GM19240 (cell line): ENCODE data around the gene R3HDML.
"Not testable (repeated sequence)": the region's sequence is repeated elsewhere in the genome, so short reads cannot be mapped to it uniquely, and the experiment has no call there.

Source experiments
- DNase-seq: peaks from one replicate; pipeline ENCODE4 v3.0.0; 2011; ENCODE audit warnings: low spot score; ENCODE audit not compliant: insufficient read length

R3HDML gene

DNA sequence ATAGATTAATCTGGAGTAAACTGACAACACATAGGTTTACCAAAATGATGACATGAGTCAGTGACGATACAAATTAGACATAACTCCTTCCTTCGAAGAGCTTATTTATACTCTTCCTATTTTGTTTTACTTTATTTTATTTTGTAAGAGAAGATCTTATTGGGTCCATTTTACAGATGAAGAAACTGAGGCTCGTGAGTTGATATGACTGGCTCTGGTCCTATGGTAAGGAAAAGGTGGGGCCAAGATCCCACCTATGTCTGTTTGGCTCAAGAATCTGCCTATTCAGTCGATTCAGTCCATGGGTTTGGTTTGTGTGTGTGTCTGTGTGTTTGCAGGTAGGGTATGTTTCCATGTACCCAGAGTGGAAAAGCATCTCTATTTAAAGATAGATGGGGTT is 8.4 kb upstream of the R3HDML start:
- no peak for DNase-seq

DNA sequence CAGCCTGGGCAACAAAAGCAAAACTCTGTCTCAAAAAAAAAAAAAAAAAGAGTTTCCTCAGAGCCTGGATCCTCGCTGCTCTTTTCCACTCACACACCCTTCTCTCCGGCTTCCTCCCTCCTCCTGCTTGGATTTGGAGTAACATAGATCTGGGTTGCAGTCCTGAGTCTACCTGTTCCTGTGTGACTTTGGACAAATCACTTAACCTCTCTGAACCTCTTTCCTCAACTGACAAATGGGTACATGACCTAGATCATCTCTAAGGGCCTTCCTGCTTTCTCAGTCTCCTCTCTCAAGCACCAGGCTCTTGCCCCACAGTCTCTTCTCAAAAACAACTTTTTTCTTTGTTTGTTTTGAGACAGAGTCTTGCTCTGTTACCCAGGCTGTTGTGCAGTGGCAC is 5.6 kb upstream of the R3HDML start:
- DNase-seq: no peak

DNA sequence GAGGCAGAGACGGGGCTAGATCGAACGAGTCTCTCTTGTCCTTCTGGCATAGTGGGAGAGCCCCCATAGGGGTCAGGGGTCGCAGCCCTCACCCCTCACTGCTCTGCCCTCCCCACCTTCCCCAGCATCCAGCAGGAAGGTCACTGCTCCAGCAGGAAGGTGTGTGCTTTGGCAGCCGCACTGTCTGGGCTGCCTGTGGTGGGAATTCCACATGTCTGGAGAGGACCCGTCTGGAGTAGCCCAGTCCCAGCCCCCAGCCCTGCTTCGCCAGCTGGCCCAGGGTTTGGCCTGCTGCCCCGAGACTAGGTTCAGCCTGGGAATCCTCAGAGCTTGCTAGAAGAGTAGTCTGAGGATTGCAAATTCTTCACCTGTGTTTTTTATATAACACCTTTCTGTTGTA is 2.5 kb upstream of the R3HDML start:
- no peak for DNase-seq

DNA sequence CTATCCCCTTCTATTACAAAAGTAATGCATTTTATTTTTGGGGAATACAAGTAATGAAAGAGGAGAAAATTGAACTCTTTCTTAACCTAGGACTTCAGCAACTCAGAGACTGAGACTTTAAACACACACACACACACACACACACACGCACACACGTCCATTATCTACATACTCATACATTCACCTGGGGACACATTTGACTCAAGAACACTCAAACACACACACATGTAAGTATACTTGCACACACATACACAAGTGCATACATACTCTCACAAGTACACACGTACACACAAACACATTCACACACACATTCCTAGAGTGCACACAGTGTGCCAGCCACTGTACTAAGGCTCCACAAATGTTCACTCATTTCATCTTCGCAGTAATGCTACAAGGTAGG is 2.1 kb upstream of the R3HDML start:
- no peak for DNase-seq

DNA sequence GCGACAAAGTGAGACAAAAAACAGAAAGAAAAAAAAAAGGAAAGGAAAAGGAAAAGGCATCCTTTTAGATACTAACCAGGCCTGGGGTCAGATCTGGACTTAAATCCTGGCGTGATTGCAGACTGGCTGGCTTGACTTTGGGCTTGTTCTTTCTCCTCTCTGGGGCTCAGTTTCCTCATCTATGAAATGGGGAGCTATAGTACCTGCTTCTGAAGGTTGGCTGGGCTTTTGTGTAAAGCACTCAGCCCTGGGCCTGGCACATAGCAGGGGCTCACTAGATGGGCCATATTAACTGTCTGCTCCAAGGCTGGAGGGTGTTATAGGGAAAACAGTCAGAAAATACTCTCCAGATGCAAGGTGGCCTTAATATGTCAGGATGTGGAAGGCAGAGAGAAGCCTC is 1.2 kb upstream of the R3HDML start:
- no peak for DNase-seq

DNA sequence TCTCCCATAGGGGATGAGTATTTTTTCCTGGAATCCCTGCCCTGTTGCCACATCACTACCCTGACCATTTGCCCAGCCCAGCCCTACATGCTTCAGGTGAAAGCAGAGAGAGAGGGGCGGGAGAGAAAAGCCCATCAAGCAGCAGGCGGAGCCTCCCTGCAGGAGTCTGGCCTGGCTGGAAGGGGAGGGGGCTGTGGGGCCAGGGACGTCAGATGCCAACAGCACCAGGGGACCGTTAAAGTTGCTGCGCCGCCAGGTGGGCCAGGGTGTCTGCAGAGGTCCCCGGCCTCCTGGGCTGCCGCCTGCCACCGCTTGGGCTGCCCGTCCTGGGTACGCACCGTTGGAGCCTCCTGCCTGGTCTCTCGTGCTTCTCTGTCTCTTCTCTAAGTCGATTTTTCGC is 757 bp upstream of the R3HDML start:
- DNase-seq: no peak

DNA sequence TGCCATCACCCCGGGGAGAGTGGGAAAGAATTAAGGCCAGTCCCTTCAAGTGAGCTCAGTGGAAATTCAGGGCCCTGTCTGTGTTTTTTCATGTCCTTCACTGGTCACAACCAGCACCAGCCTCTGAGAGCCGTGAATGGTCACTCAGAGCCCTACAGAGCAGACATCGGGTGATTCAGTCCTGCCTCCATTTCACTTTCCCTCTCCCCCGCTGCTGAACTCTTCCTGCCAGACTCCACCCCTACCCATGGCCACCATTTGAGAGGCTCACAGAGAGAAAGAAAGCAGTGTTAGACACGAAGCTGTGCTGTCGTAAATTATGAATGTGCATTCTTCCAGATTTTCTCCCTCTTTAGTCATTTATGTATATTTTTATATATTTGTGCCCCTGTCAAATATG is 5.4 kb downstream of the R3HDML start:
- no peak for DNase-seq

DNA sequence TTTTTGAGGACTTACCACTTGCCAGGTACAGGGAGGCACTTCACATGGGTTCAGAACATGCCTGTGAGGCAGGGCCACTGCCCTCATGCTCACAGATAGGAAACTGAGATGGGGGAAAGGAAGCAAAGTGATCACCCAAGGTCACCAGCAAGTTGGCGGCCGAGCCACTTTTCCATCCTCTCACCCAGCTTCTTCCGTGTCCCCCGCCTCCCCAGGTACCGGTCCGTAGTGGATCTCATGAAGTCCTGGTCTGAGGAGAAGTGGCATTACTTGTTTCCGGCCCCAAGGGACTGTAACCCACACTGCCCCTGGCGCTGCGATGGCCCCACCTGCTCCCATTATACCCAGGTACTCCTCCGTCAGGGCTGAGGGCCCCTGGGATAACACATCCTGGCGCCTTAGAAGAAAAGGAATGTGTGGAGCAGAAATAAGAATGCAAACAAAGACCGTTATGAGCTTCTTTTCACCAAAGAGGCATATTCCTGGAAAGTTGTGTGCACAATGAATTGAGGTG is 6.4 kb downstream of the R3HDML start:
- no peak for DNase-seq

DNA sequence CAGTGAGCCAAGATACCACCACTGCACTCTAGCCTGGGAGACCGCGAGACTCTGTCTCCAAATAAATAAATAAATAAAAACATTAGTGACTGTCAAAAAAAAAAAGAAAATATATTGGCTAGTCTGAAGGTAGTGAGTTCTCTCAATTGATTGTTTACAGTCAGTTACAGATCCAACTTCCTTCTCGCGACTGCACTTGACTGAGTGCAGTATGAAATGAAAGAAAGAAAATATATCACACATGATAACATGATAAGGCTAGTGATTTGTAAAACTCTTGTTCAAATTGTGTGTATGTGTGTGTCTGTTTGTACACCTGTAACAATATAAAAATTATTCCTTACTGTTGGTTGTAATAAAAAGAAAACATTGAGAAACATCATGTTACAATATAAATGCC is 7.9 kb downstream of the R3HDML start:
- DNase-seq: no peak

DNA sequence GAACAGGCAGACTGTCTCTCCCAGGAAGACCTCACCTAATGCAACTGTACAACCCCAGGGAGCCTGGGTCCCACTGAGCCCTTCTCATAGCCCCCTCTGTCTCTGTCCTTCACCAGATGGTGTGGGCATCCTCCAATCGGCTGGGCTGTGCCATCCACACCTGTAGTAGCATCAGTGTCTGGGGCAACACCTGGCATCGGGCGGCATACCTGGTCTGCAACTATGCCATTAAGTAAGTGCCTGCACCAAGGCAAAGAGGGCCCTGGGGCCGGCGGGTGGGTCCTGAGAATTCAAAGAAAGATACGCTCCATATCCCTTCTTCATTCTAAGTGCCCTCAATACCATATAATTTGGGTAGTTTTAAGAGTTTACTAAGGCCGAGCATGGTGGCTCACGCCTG is 8.3 kb downstream of the R3HDML start:
- no peak for DNase-seq

DNA sequence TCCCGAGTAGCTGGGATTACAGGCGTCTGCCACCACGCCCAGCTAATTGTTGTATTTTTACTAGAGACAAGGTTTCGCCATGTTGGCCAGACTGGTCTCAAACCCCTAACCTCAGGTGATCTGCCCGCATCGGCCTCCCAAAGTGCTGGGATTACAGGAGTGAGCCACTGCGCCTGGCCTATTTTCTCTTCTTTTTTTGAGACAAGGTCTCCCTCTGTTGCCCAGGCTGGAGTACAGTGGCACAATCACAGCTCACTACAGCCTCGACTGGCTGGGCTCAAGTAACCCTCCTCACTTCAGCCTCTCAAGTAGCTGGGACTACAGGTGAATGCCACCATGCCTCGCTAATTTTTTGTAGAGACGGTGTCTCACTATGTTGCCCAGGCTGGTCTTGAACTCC is 9.1 kb downstream of the R3HDML start:
- not testable (repeated sequence) for DNase-seq

DNA sequence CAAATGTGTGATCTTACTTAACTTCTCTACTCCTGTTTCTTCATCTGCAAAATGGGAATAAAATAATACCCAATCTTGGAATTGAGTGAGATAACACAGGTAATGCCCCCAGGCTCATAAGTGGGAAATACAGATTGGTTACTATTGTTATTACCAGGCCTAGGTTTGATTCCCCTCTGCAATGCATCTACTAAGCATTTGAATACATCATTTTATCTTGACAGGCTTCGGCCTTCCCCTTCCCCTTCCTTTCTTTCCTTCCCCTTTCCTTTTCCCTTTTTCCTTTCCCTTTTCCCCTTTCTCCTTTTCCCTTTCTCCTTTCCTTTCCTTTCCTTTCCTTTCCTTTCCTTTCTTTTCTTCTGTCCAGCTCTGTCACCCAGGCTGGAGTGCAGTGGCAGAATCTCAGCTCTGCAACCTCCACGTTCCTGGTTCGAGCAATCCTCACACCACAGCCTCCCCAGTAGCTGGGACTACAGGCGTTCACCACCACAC is 11.4 kb downstream of the R3HDML start:
- no peak for DNase-seq

DNA sequence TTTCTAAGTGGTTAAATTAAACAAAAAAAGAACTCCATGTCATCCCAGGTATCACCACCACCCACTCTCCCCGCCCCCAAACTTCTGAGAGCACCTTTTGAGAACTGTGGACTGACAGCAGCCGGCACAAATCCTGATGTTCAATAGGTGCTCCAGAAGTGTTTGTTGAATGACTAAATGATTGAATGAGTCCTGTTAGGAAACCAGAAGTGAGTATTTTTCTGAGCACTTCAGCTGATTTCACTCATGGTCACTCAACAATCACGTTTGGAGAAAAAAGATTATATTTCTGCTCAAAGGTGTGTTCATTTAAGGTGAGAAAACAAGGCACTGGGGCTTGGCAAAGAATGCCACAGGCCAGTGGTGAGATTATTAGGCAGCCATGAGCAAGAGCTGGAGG is 12.5 kb downstream of the R3HDML start:
- no peak for DNase-seq

DNA sequence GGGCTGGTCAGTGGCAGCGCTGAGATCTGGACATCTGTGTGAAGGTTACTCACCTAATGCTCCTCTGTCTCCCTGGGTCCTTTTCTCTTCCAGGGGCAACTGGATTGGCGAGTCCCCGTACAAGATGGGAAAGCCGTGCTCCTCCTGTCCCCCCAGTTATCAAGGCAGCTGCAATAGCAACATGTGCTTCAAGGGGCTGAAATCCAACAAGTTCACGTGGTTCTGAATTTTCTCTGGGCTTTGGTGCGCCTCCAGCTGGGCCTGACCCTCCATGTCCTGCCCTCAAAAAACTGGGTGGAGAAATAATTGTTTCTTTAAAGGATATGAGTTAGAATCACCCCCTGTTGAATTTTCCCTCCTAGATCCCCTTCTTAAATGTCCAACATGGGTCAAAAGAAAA is 13.7 kb downstream of the R3HDML start:
- DNase-seq: no peak

DNA sequence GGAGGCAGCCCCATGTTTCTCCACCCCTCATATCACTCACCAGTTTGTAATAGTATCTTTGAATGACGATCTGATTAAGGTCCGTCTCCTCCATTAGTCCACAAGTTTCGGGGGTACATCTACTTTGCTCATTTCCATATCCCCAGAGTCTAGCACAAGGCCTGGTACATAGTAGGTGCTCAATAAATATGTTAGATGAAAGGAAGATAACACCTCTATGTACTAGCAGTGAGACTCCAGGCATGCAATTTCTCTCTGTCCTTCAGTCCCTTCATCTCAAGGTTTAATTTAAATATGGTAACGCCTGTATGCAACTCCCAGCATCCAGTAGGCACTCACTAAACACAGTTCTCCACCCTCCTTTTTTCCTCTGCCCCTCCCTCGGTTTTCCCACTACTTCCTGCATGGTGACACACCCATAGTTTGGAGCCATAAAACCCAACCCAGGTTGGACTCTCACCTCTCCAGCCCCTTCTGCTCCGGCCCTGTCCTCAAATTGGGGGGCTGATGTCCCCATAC is 18.2 kb downstream of the R3HDML start:
- DNase-seq: no peak

DNA sequence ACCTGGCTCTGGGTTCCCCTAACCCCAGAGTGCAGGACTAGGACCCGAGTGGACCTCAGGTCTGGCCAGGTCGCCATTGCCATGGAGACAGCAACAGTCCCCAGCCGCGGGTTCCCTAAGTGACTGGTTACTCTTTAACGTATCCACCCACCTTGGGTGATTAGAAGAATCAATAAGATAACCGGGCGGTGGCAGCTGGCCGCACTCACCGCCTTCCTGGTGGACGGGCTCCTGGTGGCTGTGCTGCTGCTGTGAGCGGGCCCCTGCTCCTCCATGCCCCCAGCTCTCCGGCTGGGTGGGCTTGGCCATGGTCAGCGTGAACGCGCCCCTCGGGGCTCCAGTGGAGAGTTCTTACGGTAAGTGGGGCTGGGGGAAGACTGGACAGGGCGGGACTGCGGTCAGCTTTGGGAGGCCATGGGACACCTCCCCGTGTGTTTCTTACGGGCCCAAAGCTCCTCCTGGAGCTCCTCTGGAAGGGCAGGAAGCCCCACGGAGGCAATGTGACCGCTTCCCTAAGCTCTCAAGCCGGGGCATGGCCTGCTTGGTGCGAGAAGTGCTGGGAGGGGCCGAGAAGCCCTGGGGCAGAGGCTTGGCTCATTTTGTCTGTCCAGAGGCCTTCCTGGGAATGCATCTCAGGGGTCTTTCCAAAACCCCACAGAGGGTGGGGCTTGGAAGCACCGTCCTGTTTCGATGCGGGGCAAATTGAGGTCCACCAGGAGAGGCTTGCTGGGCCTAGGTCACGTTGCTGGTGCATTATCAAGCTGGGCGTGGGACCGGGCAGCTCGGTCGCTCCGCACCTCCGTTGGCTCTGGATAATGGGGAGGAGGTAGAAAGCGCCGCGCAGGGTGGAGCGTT is 18.9 kb downstream of the R3HDML start, which contains the start of gene HNF4A:
Gene HNF4A, plus strand, starts transcription at position 202 of the 855 bp plus-strand sequence. Its CDS starts 106 bp downstream, at position 308.
- no peak for DNase-seq

DNA sequence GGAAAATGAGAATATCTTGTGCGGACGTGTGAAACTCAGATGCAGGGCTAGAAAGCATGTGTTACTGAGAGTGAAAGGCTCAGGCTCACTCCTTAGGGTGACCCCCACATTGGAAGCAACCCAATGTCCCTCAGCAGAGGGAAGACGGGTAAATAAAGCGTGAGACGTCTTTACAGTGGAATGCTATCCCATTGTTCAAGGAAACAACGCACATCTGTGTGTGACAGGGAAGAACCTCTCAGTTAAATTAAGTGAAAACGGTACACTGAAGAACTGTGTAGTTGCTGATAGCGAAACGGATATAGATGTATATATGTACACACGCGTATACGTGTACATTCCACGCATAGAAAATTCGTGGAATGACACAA is 19.5 kb downstream of the R3HDML start:
- no peak for DNase-seq

DNA sequence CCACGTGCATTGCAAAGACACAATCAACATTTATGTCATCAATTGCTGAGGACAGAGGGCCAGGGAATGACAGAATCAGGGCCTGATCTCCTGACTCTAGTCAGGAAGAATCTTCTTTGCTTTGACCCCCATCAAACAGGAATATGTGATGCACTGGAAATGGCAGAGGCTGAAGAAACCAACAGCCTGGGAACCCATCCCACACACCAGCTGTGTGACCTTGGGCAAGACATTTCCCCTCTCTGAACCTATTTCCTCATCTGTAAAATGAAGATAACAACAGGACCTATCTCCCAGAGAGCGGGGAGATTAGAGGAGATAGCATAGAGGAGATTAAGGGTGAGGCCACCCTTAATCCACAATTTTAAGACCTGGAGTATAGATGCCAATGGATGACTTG is 20.2 kb downstream of the R3HDML start:
- DNase-seq: no peak

DNA sequence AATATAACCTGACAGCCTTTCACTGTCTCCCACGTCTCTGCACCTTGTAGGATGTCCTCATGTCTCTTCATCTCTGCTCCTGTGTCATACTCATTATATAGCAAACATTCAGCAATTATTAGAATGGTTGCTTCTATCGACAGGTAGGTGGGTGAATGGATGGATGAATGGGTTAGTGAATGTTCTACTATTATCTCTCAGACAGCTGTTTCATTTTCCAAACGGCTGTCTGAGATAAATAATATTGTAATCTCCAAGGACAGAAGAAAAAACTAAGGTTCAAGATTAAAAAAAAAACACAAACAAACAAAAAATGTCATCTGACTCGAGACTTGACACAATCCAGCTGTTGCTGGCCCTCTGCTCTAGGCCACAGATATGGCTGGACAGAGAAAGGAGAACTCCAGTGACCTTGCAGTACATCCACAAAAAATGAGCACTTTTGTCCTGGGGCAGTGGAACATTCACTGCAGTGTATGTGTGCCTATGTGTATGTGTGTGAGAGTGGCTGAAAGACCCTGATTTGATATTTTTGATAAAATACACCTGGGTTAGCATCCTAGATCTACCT is 20.8 kb downstream of the R3HDML start:
- no peak for DNase-seq

DNA sequence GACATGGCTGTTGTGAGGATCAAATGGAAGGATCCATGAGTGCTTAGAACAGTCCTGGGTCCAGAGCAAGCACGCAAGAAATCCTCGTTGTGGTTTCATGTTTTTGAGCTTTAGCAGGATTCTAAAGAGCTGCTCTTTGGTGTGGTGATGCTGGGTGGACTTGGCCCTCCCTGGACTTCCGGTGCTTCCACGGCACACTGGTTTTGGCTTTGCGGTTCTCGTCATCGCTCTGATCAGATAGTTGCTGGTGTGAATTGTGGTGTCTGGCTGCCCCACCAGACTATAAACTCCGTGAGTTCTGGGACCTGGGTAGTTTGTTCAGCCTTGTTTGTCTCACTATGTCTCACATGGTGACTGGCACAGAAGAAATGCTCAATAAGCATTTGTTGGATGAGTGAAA is 21.9 kb downstream of the R3HDML start:
- no peak for DNase-seq

DNA sequence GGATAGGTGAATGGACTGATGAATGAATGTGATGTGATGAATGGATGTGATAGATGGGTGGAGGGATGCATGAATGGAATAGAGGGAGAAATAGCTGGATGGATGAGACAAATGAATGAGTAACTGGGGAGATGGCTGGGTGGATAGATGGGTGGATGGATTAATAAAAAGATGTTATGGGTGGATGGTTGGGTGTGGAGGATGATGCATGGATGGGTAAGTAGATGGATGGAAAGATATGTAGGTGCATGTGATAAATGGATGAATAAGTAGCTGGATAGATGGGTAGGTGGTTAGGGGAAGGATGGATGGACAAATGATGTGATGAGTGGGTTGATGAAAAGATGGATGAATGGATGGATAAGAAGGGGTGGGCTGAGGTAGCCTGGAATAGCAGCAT is 23.4 kb downstream of the R3HDML start:
- DNase-seq: no peak

DNA sequence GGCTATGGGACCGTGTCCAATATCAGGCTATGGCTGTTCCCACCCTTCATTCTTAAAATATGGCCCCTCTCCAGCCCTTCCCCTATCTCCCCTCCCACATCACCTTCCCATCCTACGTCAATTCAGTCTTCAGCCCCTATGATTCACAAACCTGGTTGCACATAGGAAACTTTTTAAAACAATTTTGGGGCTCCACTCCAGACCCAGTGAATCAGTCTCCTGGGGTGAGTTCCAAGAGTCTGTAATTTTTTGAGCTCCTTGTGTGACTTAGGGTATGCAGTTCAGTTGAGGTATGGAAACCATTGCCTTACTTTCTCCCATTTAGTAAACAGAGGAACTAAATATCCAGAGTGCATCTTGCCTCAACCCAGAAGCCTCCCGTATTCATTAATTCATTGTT is 24.2 kb downstream of the R3HDML start:
- DNase-seq: no peak
